DMS153 (cell line): ENCODE data around the gene SIRT7.
"Not testable (repeated sequence)": the region's sequence is repeated elsewhere in the genome, so short reads cannot be mapped to it uniquely, and the experiment has no call there.

Experiments used
- DNase-seq: peaks from one replicate; lab custom pipeline; 2025; lab: John Stamatoyannopoulos, UW

The SIRT7 gene

GRCh38 chr17:81918832-81919545, 1.0 kb upstream of the SIRT7 start:
- no peak for DNase-seq

GRCh38 chr17:81918333-81918669, 325 bp upstream of the SIRT7 start:
- DNase-seq, result not testable (repeated sequence)

DNA sequence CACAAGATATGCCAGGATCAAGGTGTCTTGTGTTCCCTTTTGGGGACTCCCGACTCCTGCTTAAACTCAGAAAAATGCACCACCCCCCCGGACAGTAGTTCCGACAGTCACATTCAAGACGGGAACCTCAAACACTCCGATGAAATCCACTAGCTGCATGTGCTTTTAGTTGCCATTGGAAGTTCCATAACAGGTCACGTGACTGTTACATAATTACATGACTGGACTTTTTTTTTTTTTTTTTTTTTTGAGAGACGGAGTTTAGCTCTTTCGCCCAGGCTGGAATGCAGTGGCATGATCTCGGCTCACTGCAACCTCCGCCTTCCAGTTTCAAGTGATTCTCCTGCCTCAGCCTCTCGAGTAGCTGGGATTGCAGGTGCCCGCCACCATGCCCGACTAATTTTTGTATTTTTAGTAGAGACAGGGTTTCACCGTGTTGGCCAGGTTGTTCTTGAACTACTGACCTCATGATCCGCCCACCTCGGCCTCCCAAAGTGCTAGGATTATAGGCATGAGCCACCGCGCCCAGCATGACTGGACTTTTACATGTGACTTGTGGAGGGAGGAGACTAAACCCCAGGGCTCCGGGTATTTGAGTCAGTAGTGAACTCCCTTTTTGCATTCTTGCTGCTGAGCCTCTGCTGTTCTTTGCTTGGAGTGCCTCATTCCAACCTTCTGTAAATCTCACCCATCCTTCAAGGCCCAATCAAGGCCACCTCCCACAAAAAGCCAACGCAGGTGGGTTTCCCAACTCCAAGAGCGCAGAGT, 1.6 kb downstream of the SIRT7 start:
- no peak for DNase-seq

GRCh38 chr17:81915331-81915730, 2.6 kb downstream of the SIRT7 start:
- DNase-seq, result no peak

DNA sequence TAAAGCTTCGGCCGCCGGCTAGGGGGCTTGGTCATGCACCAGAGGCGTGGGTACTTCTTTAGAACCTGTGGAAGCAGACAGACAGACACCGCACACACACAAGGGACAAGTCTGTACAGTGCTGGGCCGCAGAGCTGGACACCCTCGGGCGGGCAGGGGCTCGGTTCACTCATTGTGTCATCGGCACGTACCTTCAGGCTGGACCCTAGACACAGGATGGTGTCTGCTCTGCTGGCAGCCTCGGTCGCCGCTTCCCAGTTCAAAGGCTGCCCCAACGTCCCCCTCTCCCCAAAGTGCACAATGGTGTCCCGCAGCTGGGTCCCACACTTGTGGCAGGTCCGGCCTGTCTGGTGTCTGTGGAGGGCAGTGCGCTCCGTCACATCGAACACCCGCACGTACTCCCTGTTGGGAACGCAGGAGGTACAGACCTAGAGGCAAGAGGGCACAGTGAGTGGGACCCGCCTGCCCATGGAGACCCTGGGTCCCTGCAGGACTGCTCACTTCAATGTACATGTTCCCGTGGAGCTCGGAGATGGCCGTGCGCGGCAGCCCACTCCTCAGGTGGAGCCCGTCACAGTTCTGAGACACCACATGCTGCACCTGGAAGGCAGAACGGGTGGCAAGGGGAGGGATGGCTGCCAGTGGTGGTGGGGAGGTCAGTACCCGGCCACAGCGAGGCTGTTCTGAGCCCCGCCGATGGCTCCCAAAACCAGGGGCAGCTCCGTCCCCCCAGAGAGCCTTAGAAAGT, 3.7 kb downstream of the SIRT7 start:
- DNase-seq, result no peak

- no peak for DNase-seq
Measured at GRCh38 chr17:81913394-81914102, 4.4 kb downstream of the SIRT7 start.

DNA sequence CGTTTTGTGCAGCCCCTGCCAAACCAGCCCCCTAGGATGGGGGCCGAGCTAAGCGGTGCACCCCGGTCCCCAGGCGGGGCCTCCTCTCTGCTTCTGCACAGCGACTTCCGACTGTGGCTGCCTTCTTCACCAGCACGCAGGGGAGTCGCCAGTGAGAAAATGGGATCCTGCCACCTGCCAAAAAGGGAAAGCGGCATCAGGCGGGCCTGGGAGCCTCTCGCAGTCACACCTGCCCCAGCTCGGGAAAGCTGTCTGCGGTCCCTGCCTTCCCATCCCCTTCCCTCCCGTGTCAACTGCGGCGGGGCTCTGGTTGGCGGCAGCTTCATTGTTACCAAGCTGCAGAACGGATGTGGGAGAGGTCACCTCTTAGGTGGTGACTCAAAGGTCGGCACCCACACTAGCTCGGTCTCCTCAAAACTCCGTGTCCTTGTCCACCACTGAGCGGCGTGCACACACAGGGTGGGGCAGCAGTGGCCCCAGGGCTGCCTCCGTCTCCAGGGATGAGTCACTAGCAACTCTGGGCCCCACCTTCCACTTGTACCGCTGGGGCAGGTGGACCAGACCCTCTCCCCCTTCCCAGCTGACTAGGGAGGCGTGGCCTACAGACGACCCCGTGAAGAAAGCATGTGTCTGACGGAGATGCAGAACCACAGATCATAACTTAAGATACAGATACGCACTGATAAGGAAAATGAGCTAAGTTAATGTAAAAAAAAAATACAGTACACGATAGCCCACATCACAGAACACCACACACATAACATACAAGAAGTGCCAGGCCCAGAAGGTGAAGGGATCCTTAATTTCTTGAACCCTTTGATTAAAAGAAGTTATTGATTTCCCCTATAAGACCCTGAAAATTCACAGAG, 5.3 kb downstream of the SIRT7 start:
- DNase-seq, result no peak

- no peak for DNase-seq
Measured at GRCh38 chr17:81911969-81912368, 6.0 kb downstream of the SIRT7 start.

GRCh38 chr17:81911277-81911961, 6.6 kb downstream of the SIRT7 start, which contains the start of gene PCYT2:
TSS of gene PCYT2 (minus strand) at chr17:81911399. CDS start at chr17:81911355, 44 bp downstream.
- peak; percentile 76 for DNase-seq

DNA sequence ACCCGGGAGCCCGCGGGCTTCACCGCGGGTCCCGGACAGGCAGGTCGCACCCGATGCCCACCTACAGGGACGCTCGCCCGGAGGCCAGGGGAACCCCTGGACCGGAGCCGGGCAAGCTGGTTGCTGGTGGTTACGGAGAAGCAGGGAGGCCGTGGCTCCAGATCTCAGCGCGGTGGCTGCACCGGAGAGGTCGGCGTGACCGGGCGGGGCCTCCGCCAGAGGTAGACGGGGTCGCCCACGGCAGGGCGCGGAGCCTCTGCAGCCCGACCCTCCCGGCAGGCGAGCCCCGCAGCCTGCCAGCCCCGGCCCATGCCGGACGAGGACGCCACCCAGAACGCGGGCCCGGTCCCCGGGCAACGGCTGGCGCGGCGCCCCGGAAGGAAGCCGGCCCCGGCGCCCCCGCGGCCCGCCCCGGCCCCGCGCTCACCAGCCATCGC, 7.1 kb downstream of the SIRT7 start:
- DNase-seq, result no peak

DNA sequence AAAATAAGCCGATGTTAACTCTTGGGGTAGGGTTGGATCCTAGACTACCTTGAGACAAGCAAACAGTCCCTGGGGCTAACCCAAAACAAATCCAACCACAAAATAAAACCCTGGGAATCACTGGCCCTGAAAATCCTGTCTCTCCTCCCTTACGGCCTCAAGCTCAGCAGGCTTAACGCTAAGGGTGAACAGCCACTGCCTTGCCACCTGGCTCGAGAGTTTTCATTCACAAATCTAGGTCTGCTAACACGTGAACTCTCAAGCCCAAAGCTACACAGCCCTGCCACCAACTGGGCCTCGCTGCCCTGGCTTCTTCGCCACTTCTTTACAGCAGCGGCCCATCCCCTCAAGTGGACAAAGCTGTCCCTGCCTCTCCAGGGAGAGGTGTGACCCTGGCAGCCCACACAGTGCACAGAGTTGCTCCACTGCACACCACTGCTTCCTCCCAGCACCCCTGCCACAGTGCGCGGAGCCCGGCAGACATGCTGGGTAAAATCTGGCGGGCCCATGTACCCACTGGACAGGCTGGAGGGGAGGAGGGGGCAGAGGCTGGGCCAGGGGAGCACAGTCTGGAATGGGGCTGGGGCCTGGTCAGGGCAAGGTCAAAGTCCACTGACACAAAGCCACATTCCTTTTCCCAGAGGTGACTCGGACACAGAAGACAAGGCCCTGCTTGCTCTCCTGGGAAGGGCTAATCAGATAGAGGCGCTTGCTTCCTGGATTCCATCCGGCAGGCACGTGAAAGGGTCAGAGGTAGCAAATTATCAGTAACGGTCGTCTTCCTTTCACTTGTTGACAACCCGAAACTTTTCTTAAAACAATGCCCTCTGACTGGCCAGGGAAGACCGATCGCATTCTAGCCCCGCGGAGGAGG, 7.8 kb downstream of the SIRT7 start:
- no peak for DNase-seq

GRCh38 chr17:81909231-81909630, 8.7 kb downstream of the SIRT7 start:
- DNase-seq, result no peak

GRCh38 chr17:81908793-81909192, 9.2 kb downstream of the SIRT7 start:
- DNase-seq, result no peak

GRCh38 chr17:81907219-81908145, 10.5 kb downstream of the SIRT7 start:
- no peak for DNase-seq

DNA sequence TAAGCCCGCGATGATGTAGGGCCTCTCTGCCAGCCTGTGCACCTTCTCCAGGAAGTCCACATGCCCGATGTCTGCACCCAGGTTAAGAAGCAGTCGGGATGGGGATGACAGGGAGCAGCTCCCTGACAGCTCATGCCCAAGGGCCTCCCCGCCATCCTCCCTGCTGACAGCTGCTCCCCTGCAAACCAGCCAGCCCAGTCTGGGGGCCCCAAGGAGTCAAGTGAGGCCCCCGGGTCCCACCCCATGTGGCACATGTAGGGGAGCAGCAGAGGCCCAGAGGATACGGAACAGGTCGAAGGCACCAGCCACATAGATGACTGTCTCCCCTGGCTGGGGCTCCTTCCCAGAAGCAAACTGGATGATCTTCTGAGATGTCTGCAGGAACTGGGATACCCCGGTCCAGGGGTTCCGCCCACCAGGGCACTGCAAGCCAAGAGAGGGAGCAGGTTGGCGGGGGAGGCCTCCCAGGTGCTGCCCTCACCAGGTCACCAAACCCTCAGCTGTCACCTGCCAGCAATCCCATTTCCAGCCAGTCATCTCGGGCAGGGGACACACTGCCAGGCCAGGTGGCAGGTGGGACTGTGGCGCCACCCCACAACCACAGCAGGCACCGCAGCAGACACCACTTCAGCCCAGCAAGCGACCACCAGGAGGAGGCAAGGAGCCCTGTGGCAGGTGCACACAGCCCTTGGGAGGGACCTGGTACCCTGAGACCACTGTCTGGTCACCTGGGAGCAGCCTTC, 11.3 kb downstream of the SIRT7 start:
- DNase-seq, result no peak

DNA sequence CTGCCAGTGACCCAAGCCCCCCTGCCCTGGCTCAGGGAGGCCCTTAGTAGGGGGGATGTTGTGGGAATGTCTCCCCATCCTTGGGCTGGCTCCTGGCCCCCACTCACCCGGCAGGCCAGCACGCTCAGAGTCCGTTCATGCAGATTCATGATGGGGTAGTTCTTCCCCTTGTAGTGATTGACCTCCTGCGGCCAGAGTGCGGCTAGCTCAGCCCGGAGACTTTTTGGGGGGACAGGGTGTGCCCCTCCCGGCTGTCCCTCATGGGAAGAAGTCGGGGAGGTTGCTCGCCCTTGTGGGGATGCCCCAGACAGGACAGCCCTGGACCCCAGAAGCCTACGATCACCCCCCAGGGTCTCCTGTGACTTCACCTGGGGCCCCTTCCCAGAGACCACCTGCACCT, 12.0 kb downstream of the SIRT7 start:
- no peak for DNase-seq

DNA sequence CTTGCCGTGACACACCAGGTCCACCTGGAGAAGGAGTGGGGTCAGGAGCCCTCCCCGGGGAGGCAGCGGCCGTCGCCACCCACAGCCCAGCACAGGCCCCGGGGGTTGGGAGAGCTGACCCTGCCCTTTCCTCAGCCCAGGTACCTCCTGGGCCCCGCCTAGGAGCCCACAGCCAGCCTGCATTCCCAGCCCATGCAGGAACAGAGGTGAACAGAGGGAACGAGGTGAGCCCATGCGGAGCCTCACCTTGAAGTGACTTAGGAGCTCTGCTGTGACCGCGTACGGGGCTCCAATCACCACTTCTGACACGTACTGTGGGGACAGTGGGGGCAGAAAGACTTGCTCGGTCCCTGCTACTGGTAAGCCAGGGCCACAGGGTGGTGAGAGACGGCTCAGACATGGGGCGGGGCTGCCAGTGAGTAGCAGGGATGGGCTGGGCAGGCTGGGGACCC, 12.5 kb downstream of the SIRT7 start:
- DNase-seq, result no peak
